ENCODE measurements around the gene GPR83.

- no peak for TF ChIP-seq CTCF (IDR thresholded peaks at IDR 0.05; ENCODE audit: low read depth, low read length, poor library complexity, severe bottlenecking)
- TF ChIP-seq EZH2phosphoT487 (IDR thresholded peaks at IDR 0.05; ENCODE audit: borderline replicate concordance, low read length), result no peak
These were observed 31.8 kb upstream of the GPR83 start for GRCh38 chr11:94433049-94433448.

All from DOHH2 (cell line).